ENCODE measurements around the gene GRM8. TPM values are rescaled to one million over a fixed set of nuclear protein-coding genes. Genes with fewer than 3 reads are reported as not detected.

Gene GRM8
- total RNA-seq, 4 donors from 2014 or later: 0.57 TPM; not detected in 3

GRCh38 chr7:126699707-126700106 is 553.0 kb downstream of the GRM8 start:
- H3K9me3 ChIP-seq: no peaks in the 10 kb centered on the region
- no peak overlapping the region for H3K27ac ChIP-seq
- intact Hi-C loops (cut with DNase I): no loop called here
- no peak overlapping the region for H3K4me3 ChIP-seq
- H3K36me3 ChIP-seq: no peaks in the 10 kb centered on the region
- DNase-seq: no peak
- no peaks in the 10 kb centered on the region for H3K27me3 ChIP-seq
- TF ChIP-seq POLR2A (IDR thresholded peaks at IDR 0.05) (no peak), CTCF (IDR thresholded peaks at IDR 0.05) (no peak)
- H3K4me1 ChIP-seq: no peaks in the 10 kb centered on the region

- H3K27me3 ChIP-seq: no peaks in the 10 kb centered on the region
- DNase-seq: no peak
- H3K9me3 ChIP-seq: no peaks in the 10 kb centered on the region
- WGBS, 2 donors: 24 to 30% methylated on average over 2 of the region's 2 CpGs
- H3K4me3 ChIP-seq: no peak overlapping the region
- no peak overlapping the region for H3K27ac ChIP-seq
- no peak for TF ChIP-seq POLR2A (IDR thresholded peaks at IDR 0.05)
- TF ChIP-seq CTCF (IDR thresholded peaks at IDR 0.05): no peak
- intact Hi-C loops (cut with DNase I): no loop called here
- H3K36me3 ChIP-seq: no peaks in the 10 kb centered on the region
- no peaks in the 10 kb centered on the region for H3K4me1 ChIP-seq
These were observed 553.8 kb downstream of the GRM8 start for GRCh38 chr7:126698909-126699308.

GRCh38 chr7:126698446-126698845 is 554.3 kb downstream of the GRM8 start:
- DNase-seq: no peak
- H3K27ac ChIP-seq: no peak overlapping the region
- no peaks in the 10 kb centered on the region for H3K9me3 ChIP-seq
- H3K4me1 ChIP-seq: no peaks in the 10 kb centered on the region
- intact Hi-C loops (cut with DNase I): no loop called here
- no peak overlapping the region for H3K4me3 ChIP-seq
- no peak for TF ChIP-seq POLR2A (IDR thresholded peaks at IDR 0.05)
- TF ChIP-seq CTCF (IDR thresholded peaks at IDR 0.05): no peak
- no peaks in the 10 kb centered on the region for H3K27me3 ChIP-seq
- WGBS, 2 donors: 36 to 40% methylated on average over 2 of the region's 2 CpGs
- no peaks in the 10 kb centered on the region for H3K36me3 ChIP-seq

GRCh38 chr7:126696256-126697038 is 556.3 kb downstream of the GRM8 start:
- Histone ChIP-seq H3K4me1 (no peaks in the 10 kb centered on the region), H3K36me3 (no peaks in the 10 kb centered on the region), H3K27me3 (no peaks in the 10 kb centered on the region), H3K27ac (no peak overlapping the region), H3K9me3 (no peaks in the 10 kb centered on the region), H3K4me3 (no peak overlapping the region)
- no peak for TF ChIP-seq CTCF (IDR thresholded peaks at IDR 0.05)
- intact Hi-C loops (cut with DNase I): no loop called here
- DNase-seq: no peak
- 56 to 65% methylated on average over 9 of the region's 9 CpGs for WGBS, 2 donors

GRCh38 chr7:126690848-126691751 is 561.6 kb downstream of the GRM8 start:
- 60% methylated on average over 1 of the region's 11 CpGs; no CpG with 5 or more reads in 1 of the 2 donors for WGBS, 2 donors
- intact Hi-C loops (cut with DNase I): no loop called here
- TF ChIP-seq POLR2A (IDR thresholded peaks at IDR 0.05): no peak
- TF ChIP-seq CTCF (IDR thresholded peaks at IDR 0.05): no peak
- no peaks in the 10 kb centered on the region for H3K36me3 ChIP-seq
- H3K9me3 ChIP-seq: peaks cover 0 to 4% (median 0%) of the 10 kb centered on the region in 3 donors
- DNase-seq: no peak
- no peak overlapping the region for H3K27ac ChIP-seq
- no peak overlapping the region for H3K4me3 ChIP-seq
- no peaks in the 10 kb centered on the region for H3K27me3 ChIP-seq
- H3K4me1 ChIP-seq: no peaks in the 10 kb centered on the region
